Measurements from ENCODE around the gene MTMR2. TPM values are rescaled to one million over a fixed set of nuclear protein-coding genes. Genes with fewer than 3 reads are reported as not detected.

The MTMR2 gene
- total RNA-seq, 1 experiment from 2014 or later = 59.0 TPM

GRCh38 chr11:95850137-95850536 is 73.8 kb downstream of the MTMR2 start:
- no peak overlapping the region for H3K27ac ChIP-seq (ENCODE audit: insufficient read length, low read depth, low read length)
- no peak overlapping the region for H3K27ac Mint-ChIP-seq

More at GRCh38 chr11:95850137-95850536, 73.8 kb downstream of the MTMR2 start:
- TF ChIP-seq CTCF (conservative IDR thresholded peaks at IDR 0.05) = no peak
- no peak for DNase-seq
- no peak overlapping the region for H3K4ac ChIP-seq (ENCODE audit: low read depth, low read length)
- no peak overlapping the region for H3K14ac ChIP-seq (ENCODE audit: insufficient read depth, low read length)
- Mint-ChIP-seq H3K36me3 (ENCODE audit: insufficient read depth in 1 of 3, low read depth in 3 of 3) (peaks cover 0 to 15% (median 13%) of the 10 kb centered on the region in 3 experiments; a peak in 5 of 7 replicates), H3K9me3 (no peaks in the 10 kb centered on the region), H3K27me3 (ENCODE audit: low read depth) (no peaks in the 10 kb centered on the region), H3K4me3 (no peak overlapping the region), H3K4me1 (peaks cover 0 to 4% of the 10 kb centered on the region in 2 experiments; a peak in 3 of 4 replicates)
- H4K8ac ChIP-seq (replicated peaks; ENCODE audit: insufficient read length, low read depth, low read length) = no peak overlapping the region
- no peak overlapping the region for H3T11ph ChIP-seq (ENCODE audit: low read length)
- H3K18ac ChIP-seq (ENCODE audit: insufficient read length, low read depth, low read length) = no peak overlapping the region
- no peaks in the 10 kb centered on the region for H3K4me1 ChIP-seq (ENCODE audit: insufficient read depth, low read length)
- no peak overlapping the region for H3K56ac ChIP-seq (ENCODE audit: insufficient read length, low read depth, low read length)
- H3K27me3 ChIP-seq (ENCODE audit: insufficient read depth, low read length) = no peaks in the 10 kb centered on the region
- H2BK15ac ChIP-seq (ENCODE audit: low read depth, low read length) = no peak overlapping the region
- no peak overlapping the region for H2BK120ac ChIP-seq (ENCODE audit: low read depth, low read length, poor library complexity, severe bottlenecking)
- H3K23me2 ChIP-seq (ENCODE audit: insufficient read length, low read depth, low read length, poor library complexity, severe bottlenecking) = no peaks in the 10 kb centered on the region
- H2BK12ac ChIP-seq (ENCODE audit: insufficient read length, low read depth, low read length) = no peak overlapping the region
- H3K9ac ChIP-seq (ENCODE audit: extremely low read depth, insufficient read length, low read length) = no peak overlapping the region
- no peak overlapping the region for H4K5ac ChIP-seq (ENCODE audit: insufficient read length, low read depth, low read length)
- H3K9me3 ChIP-seq (ENCODE audit: control insufficient read depth, low read depth, low read length) = no peaks in the 10 kb centered on the region
- H2AK5ac ChIP-seq (ENCODE audit: insufficient read length, low read length) = no peak overlapping the region
- H2BK20ac ChIP-seq (ENCODE audit: low read depth, low read length, poor library complexity, severe bottlenecking) = no peak overlapping the region
- H3K23ac ChIP-seq (ENCODE audit: insufficient read length, low read depth, low read length) = no peak overlapping the region
- H3K79me1 ChIP-seq (ENCODE audit: insufficient read depth, low read depth, low read length, poor library complexity, severe bottlenecking) = no peaks in the 10 kb centered on the region
- no peaks in the 10 kb centered on the region for H3K79me2 ChIP-seq (ENCODE audit: insufficient read depth, low read length)
- H4K91ac ChIP-seq (ENCODE audit: insufficient read length, low read depth, low read length) = no peak overlapping the region
- H2AFZ ChIP-seq (ENCODE audit: low read length) = no peak overlapping the region
- no peaks in the 10 kb centered on the region for H4K20me1 ChIP-seq (ENCODE audit: control insufficient read depth, insufficient read depth, insufficient read length)
- no peak overlapping the region for H3K4me2 ChIP-seq (ENCODE audit: insufficient read depth, insufficient read length, low read length)
- H2BK5ac ChIP-seq (ENCODE audit: insufficient read length, low read length) = no peak overlapping the region

Data from H9 (cell line).